B cell (primary cell): ENCODE data around the gene CLCA1. TPM values are rescaled to one million over a fixed set of nuclear protein-coding genes. Genes with fewer than 3 reads are reported as not detected.

Experiments
- ATAC-seq: fragments of 200-7000 bp; cut with Tn5 transposase; one replicate; pipeline ENCODE4 v1.10.0; 2021; ENCODE audit warnings: low read depth, mild to moderate bottlenecking, moderate number of reproducible peaks, moderate library complexity
- CTCF ChIA-PET: fragments of 350-600 bp; sonication (Branson Sonifier 250); formaldehyde crosslinking; loops from one replicate; lab custom pipeline; 2021; ENCODE audit warnings: antibody characterized with exemption, inconsistent platforms; lab: Charles Lee
- POLR2A ChIA-PET: fragments of 350-600 bp; sonication (Branson Sonifier 250); formaldehyde crosslinking; loops from one replicate; lab custom pipeline; 2021; ENCODE audit warnings: antibody characterized with exemption; lab: Charles Lee
- DNase-seq: peaks from one replicate; pipeline ENCODE4 v3.0.0; 2013
- H2AFZ ChIP-seq: 2 replicates; pipeline ENCODE4 v1.6.1; 2012; ENCODE audit warnings: mild to moderate bottlenecking, low read depth, low read length; ENCODE audit not compliant: insufficient read depth, poor library complexity, severe bottlenecking
- H3K27ac ChIP-seq, 2 donors: 1 replicate in 1 of 2; 2 replicates in 1 of 2; pipeline ENCODE4 v1.5.1; 2012 to 2013; ENCODE audit warnings: low read length in 2 of 2, mild to moderate bottlenecking in 2 of 2, moderate library complexity in 1 of 2
- H3K27me3 ChIP-seq, 4 experiments: fragments of 200-600 bp in 1 of 4; sonication (generic) in 1 of 4; replicated peaks in 1 of 4; 1 replicate in 2 of 4; 2 replicates in 2 of 4; pipeline versions ENCODE4 v1.6.1 to v1.7.0; 2013 to 2016; ENCODE audit warnings: low read length in 3 of 4, mild to moderate bottlenecking in 2 of 4, mixed read lengths in 1 of 4, moderate library complexity in 1 of 4; ENCODE audit not compliant: insufficient read depth in 4 of 4, control insufficient read depth in 3 of 4; ENCODE audit errors: control extremely low read depth in 1 of 4
- H3K36me3 ChIP-seq, 2 experiments: replicated peaks in 1 of 2; 1 replicate in 1 of 2; 2 replicates in 1 of 2; pipeline versions ENCODE4 v1.6.1 to v1.7.1; 2013; ENCODE audit warnings: low read length in 1 of 2; ENCODE audit not compliant: insufficient read depth in 2 of 2, control insufficient read depth in 1 of 2; ENCODE audit errors: control extremely low read depth in 1 of 2, extremely low read depth in 1 of 2
- H3K4me1 ChIP-seq, 2 donors: fragments of 200-600 bp in 1 of 2; sonication (generic) in 1 of 2; 1 replicate in 1 of 2; 2 replicates in 1 of 2; pipeline versions ENCODE4 v1.5.1 to v1.6.1; 2013 to 2017; ENCODE audit warnings: low read length in 2 of 2; ENCODE audit not compliant: control insufficient read depth in 2 of 2, insufficient read depth in 2 of 2
- H3K4me2 ChIP-seq: replicated peaks from 2 replicates; pipeline ENCODE3; 2012; ENCODE audit warnings: mild to moderate bottlenecking, low read depth, low read length; ENCODE audit not compliant: poor library complexity, severe bottlenecking
- H3K4me3 ChIP-seq, 5 experiments: fragments of 200-600 bp in 1 of 5; sonication (generic) in 1 of 5; 1 replicate in 3 of 5; 2 replicates in 2 of 5; pipeline versions ENCODE4 v1.5.1 to v1.7.0; 2011 to 2016; ENCODE audit warnings: low read length in 4 of 5, mild to moderate bottlenecking in 4 of 5, low read depth in 2 of 5, control low read depth in 1 of 5, moderate library complexity in 1 of 5; ENCODE audit not compliant: insufficient read depth in 1 of 5; ENCODE audit errors: control extremely low read depth in 1 of 5, extremely low read depth in 1 of 5
- H3K79me2 ChIP-seq: fragments of 200-600 bp; sonication (generic); one replicate; pipeline ENCODE4 v1.6.0; 2016; ENCODE audit warnings: low read length; ENCODE audit not compliant: control insufficient read depth, insufficient read depth
- H3K9ac ChIP-seq: fragments of 200-600 bp; sonication (generic); 2 replicates; pipeline ENCODE4 v1.6.1; 2017; ENCODE audit warnings: mild to moderate bottlenecking, low read length, moderate library complexity
- H3K9me3 ChIP-seq, 3 donors: one replicate each; pipeline versions ENCODE4 v1.6.1 to v1.7.1; 2013; ENCODE audit warnings: low read length in 2 of 3; ENCODE audit not compliant: control insufficient read depth in 2 of 3, insufficient read depth in 1 of 3; ENCODE audit errors: control extremely low read depth in 1 of 3
- H4K20me1 ChIP-seq: 2 replicates; pipeline ENCODE4 v1.6.0; 2012; ENCODE audit warnings: mild to moderate bottlenecking, low read length; ENCODE audit not compliant: insufficient read depth, control insufficient read depth, poor library complexity, severe bottlenecking
- H3K27ac Mint-ChIP-seq: one replicate; pipeline ENCODE4 v1.8.0; 2021; ENCODE audit warnings: mixed read lengths
- H3K27me3 Mint-ChIP-seq: one replicate; pipeline ENCODE4 v1.8.0; 2021; ENCODE audit warnings: mixed read lengths
- H3K4me1 Mint-ChIP-seq: one replicate; pipeline ENCODE4 v1.8.0; 2021; ENCODE audit warnings: mixed read lengths
- H3K4me3 Mint-ChIP-seq: one replicate; pipeline ENCODE4 v1.8.0; 2021; ENCODE audit warnings: mixed read lengths
- H3K9me3 Mint-ChIP-seq: one replicate; pipeline ENCODE4 v1.8.0; 2022; ENCODE audit warnings: mixed read lengths; ENCODE audit not compliant: insufficient read depth
- CTCF ChIP-seq: fragments of 200-600 bp; IDR thresholded peaks from one replicate; pipeline ENCODE4 v1.8.0; 2022; ENCODE audit warnings: antibody characterized with exemption, mild to moderate bottlenecking
- EZH2 ChIP-seq: IDR thresholded peaks from 2 replicates; pipeline ENCODE4 v1.6.1; 2012; ENCODE audit warnings: borderline replicate concordance, low read depth, mild to moderate bottlenecking, moderate library complexity, low read length; ENCODE audit not compliant: insufficient read depth, poor library complexity, severe bottlenecking
- WGBS: methylation state at CpG from one replicate; pipeline ENCODE4 v1.1.5; 2013; ENCODE audit warnings: missing lambda C conversion rate; ENCODE audit not compliant: insufficient coverage; 5-methylcytosine and 5-hydroxymethylcytosine counted together
- intact Hi-C: fragments of 100-400 bp; cut with micrococcal nuclease; formaldehyde crosslinking; loops from one replicate; pipeline ENCODE4 v1.10.0; 2022
- polyA plus RNA-seq: library from polyadenylated mRNA; depleted of rRNA; stranded (reverse); fragments of >200 nt; gene quantifications from 2 replicates; pipeline ENCODE4 v1.2.3, GENCODE V29; 2012
- total RNA-seq, 2 donors: library from RNA; stranded (reverse); fragments of 120-200 nt in 1 of 2; gene quantifications; 1 replicate in 1 of 2; 2 replicates in 1 of 2; pipeline versions ENCODE4 v1.2.3 to v1.2.4, GENCODE V29; 2013 to 2022

The CLCA1 gene
- total and polyA plus RNA-seq, 2 donors (not counting 1 experiment from before 2014, with no cell fraction given), result not detected

- Histone ChIP-seq H3K27ac (no peak within 1 kb of the TSS), H2AFZ (no peak within 1 kb of the TSS), H3K9me3 (peaks cover 0 to 3% (median 0%) of the 10 kb centered on the region in 3 donors), H3K79me2 (no peaks in the 10 kb centered on the region), H3K4me2 (no peak within 1 kb of the TSS), H3K36me3 (no peaks in the 10 kb centered on the region), H3K9ac (no peak within 1 kb of the TSS), H3K4me1 (no peaks in the 10 kb centered on the region), H3K4me3 (no peak within 1 kb of the TSS), H4K20me1 (no peaks in the 10 kb centered on the region), H3K27me3 (peaks cover 0 to 5% (median 2%) of the 10 kb centered on the region in 4 experiments)
- H3K4me3 Mint-ChIP-seq, result no peak within 1 kb of the TSS
- TF ChIP-seq CTCF (no peak), EZH2 (no peak)
- H3K4me1 Mint-ChIP-seq, result peaks cover 4% of the 10 kb centered on the region
- intact Hi-C loops, result no loop called here
- peaks cover 2% of the 10 kb centered on the region for H3K9me3 Mint-ChIP-seq
- POLR2A ChIA-PET, result no interaction called here
- no peak within 1 kb of the TSS for H3K27ac Mint-ChIP-seq
- no CpG with 5 or more reads among the region's 2 CpGs for WGBS
- ATAC-seq (no peak), DNase-seq (no peak)
- H3K27me3 Mint-ChIP-seq, result peaks cover 3% of the 10 kb centered on the region
- CTCF ChIA-PET, result no interaction called here
These were observed 78.1 kb downstream of the CLCA1 start, which contains the start of gene CLCA4 for GRCh38 chr1:86546787-86547221. TSS of gene CLCA4 (plus strand) at chr1:86547078. CDS start at chr1:86547120, 42 bp downstream.

GRCh38 chr1:86548839-86549238 is 80.1 kb downstream of the CLCA1 start:
- ChIA-PET CTCF (interaction anchor here (0.8 kb wide), 1 partner anchor 49 kb away, joined by 3 read pairs; no protein-coding TSS in a partner anchor), POLR2A (no interaction called here)
- Histone ChIP-seq H3K79me2 (no peaks in the 10 kb centered on the region), H3K27ac (no peak overlapping the region), H3K36me3 (no peaks in the 10 kb centered on the region), H3K4me3 (no peak overlapping the region), H4K20me1 (no peaks in the 10 kb centered on the region), H2AFZ (no peak overlapping the region), H3K9ac (no peak overlapping the region), H3K4me1 (no peaks in the 10 kb centered on the region), H3K27me3 (no peaks in the 10 kb centered on the region), H3K9me3 (peaks cover 0 to 16% (median 0%) of the 10 kb centered on the region in 3 donors), H3K4me2 (no peak overlapping the region)
- no peaks in the 10 kb centered on the region for H3K27me3 Mint-ChIP-seq
- peaks cover 4% of the 10 kb centered on the region for H3K4me1 Mint-ChIP-seq
- TF ChIP-seq CTCF (no peak), EZH2 (no peak)
- H3K9me3 Mint-ChIP-seq, result peaks cover 2% of the 10 kb centered on the region
- H3K4me3 Mint-ChIP-seq, result no peak overlapping the region
- H3K27ac Mint-ChIP-seq, result no peak overlapping the region
- no peak for DNase-seq
- intact Hi-C loops, result no loop called here
- ATAC-seq, result no peak

Other genes with a start within 250 kb of the CLCA1 start
- gene ODF2L, start 72.6 kb upstream of the CLCA1 start, total RNA-seq, result 61.3 and 65.9 TPM in 2 replicates
- 13.0 and 15.9 TPM in 2 replicates for gene ODF2L, start 72.6 kb upstream of the CLCA1 start, polyA plus RNA-seq
- gene CLCA2, start 44.8 kb upstream of the CLCA1 start, total RNA-seq, result not detected in 2 replicates
- not detected in 2 replicates for gene CLCA2, start 44.8 kb upstream of the CLCA1 start, polyA plus RNA-seq
- not detected in 2 replicates for gene CLCA4, start 78.2 kb downstream of the CLCA1 start, total RNA-seq
- gene CLCA4, start 78.2 kb downstream of the CLCA1 start, polyA plus RNA-seq, result not detected in 2 replicates
- gene SH3GLB1, start 235.6 kb downstream of the CLCA1 start, total RNA-seq, result 55.3 and 57.3 TPM in 2 replicates
- gene SH3GLB1, start 235.6 kb downstream of the CLCA1 start, polyA plus RNA-seq, result 13.2 and 15.4 TPM in 2 replicates